Thoracic aorta (tissue), 2 donors: ENCODE results near the gene CAPN14. TPM values are rescaled to one million over a fixed set of nuclear protein-coding genes. Genes with fewer than 3 reads are reported as not detected.

Experiments
- ATAC-seq: fragments of 150-250 bp; one replicate; pipeline ENCODE4 v1.8.0; 2017; ENCODE audit warnings: low read depth; ENCODE audit not compliant: insufficient number of reproducible peaks, low FRiP score
- DNase-seq: peaks from one replicate; pipeline ENCODE4 v3.0.0-alpha.2; 2020; ENCODE audit warnings: low spot score
- H3K27ac ChIP-seq, 2 donors: fragments of 200-600 bp; sonication (generic); 1 replicate in 1 of 2; 2 replicates in 1 of 2; pipeline ENCODE4 v1.5.1; 2016; ENCODE audit warnings: mild to moderate bottlenecking in 2 of 2, moderate library complexity in 2 of 2
- H3K27me3 ChIP-seq: fragments of 200-600 bp; sonication (generic); replicated peaks from 2 replicates; pipeline ENCODE4 v1.6.0; 2016; ENCODE audit warnings: mild to moderate bottlenecking; ENCODE audit not compliant: insufficient read depth
- H3K36me3 ChIP-seq: fragments of 200-600 bp; sonication (generic); one replicate; pipeline ENCODE4 v1.5.1; 2016
- H3K4me1 ChIP-seq, 2 donors: fragments of 200-600 bp; sonication (generic); 1 replicate in 1 of 2; 2 replicates in 1 of 2; pipeline versions ENCODE4 v1.5.1 to v1.6.0; 2016; ENCODE audit warnings: low read depth in 2 of 2, mild to moderate bottlenecking in 1 of 2; ENCODE audit not compliant: control insufficient read depth in 1 of 2
- H3K4me3 ChIP-seq: fragments of 200-600 bp; sonication (generic); 2 replicates; pipeline ENCODE4 v1.5.1; 2016; ENCODE audit warnings: mild to moderate bottlenecking
- H3K9me3 ChIP-seq: fragments of 200-600 bp; sonication (generic); 2 replicates; pipeline ENCODE4 v1.5.1; 2016
- total RNA-seq, 2 donors: library from RNA; depleted of rRNA; stranded (reverse); fragments of >200 nt; gene quantifications; one replicate each; pipeline versions ENCODE4 v1.1.0 to v1.2.3, GENCODE V29; 2016
- TF ChIP-seq, protein P1 (sequence below): fragments of 200-600 bp; sonication (generic); IDR thresholded peaks from one replicate; pipeline ENCODE4 v1.5.1; 2019; ENCODE audit warnings: antibody characterized with exemption

The CAPN14 gene
- total RNA-seq, 2 donors from 2014 or later, result 0.14 TPM; not detected in 1

DNA sequence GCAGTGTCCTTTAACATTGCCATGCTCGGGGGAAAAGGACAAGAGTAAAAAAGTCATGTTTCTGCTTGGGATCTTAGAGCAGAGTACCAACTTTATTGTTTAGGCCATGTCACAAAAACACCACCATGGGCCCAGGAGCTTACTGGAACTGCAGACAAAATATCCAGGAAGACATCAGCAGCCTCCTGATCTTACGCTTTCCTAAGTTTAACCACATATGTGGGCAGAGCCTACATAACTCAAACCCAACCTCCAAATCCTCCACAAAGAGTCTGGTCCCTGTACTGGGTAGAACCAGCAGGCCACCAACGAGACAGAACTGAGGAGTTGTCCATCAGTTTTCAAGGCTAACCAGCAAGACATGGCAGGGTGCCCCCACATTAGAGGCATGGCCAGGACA is 89.4 kb downstream of the CAPN14 start:
- Histone ChIP-seq H3K4me3 (no peak overlapping the region), H3K9me3 (no peaks in the 10 kb centered on the region), H3K27ac (no peak overlapping the region), H3K36me3 (no peaks in the 10 kb centered on the region), H3K4me1 (no peaks in the 10 kb centered on the region), H3K27me3 (no peaks in the 10 kb centered on the region)
- ATAC-seq, result no peak
- TF ChIP-seq, protein P1, sequence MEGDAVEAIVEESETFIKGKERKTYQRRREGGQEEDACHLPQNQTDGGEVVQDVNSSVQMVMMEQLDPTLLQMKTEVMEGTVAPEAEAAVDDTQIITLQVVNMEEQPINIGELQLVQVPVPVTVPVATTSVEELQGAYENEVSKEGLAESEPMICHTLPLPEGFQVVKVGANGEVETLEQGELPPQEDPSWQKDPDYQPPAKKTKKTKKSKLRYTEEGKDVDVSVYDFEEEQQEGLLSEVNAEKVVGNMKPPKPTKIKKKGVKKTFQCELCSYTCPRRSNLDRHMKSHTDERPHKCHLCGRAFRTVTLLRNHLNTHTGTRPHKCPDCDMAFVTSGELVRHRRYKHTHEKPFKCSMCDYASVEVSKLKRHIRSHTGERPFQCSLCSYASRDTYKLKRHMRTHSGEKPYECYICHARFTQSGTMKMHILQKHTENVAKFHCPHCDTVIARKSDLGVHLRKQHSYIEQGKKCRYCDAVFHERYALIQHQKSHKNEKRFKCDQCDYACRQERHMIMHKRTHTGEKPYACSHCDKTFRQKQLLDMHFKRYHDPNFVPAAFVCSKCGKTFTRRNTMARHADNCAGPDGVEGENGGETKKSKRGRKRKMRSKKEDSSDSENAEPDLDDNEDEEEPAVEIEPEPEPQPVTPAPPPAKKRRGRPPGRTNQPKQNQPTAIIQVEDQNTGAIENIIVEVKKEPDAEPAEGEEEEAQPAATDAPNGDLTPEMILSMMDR, result no peak
- no peak for DNase-seq

DNA sequence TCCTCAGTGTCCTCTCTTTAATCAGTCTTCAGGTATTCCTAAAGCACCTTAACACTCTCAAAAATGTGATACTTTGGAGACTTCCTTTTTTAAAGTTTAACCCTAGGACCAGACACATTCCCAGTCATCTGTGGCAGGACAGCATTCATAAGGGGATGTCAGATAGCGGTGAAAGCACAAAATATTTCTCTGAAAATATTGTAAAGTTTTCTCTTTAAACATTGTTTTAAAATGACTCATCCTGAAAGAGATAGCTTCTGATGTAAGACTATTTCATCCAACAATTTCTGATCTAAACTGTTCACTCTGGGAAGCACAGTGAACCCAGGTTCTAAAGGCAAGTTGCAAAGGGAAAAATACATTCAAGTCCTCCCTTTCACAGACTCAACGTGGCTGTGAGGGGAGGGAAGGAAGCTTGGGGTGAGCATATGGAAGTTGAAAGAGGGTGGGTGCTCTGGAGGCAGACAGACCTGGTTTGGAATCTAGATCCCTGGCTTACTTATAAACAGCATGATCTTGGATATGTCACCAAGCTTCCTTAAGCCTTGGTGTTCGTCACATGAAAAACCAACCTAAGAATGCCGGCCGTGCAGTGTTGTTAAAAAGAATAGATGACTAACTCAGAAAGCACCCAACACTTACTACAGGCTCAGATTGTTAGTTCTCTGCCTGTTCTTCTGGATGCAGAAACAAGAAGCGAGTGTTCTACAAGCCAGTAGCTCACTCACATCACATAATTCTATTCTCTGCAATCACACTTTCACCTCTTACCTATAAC is 91.2 kb downstream of the CAPN14 start:
- Histone ChIP-seq H3K27ac (no peak overlapping the region), H3K36me3 (no peaks in the 10 kb centered on the region), H3K4me3 (no peak overlapping the region), H3K27me3 (no peaks in the 10 kb centered on the region), H3K9me3 (no peaks in the 10 kb centered on the region), H3K4me1 (no peaks in the 10 kb centered on the region)
- TF ChIP-seq, protein P1, result no peak
- ATAC-seq (no peak), DNase-seq (no peak)

DNA sequence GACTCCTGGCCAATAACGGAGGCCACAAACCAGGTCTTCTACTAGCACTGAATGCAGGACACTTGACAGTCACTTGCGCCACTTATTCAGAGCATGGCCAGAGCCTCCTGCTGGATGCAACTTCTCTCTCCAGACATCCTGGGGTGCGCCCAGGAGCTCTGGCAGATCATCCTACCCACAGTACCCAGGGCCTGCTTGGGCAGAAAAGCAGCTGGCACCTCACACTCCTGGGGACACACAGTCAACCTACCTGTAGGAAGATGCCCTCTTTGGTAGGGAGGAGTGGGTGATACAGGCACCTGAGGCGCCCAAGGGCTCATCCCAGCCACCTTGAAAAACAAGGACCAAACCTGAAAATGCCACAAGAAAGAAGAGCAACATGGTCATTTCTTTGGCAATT is 92.4 kb downstream of the CAPN14 start:
- H3K4me1 ChIP-seq, result no peaks in the 10 kb centered on the region
- TF ChIP-seq, protein P1, result no peak
- DNase-seq (no peak), ATAC-seq (no peak)
- H3K4me3 ChIP-seq, result no peak overlapping the region
- no peaks in the 10 kb centered on the region for H3K36me3 ChIP-seq
- H3K27me3 ChIP-seq, result no peaks in the 10 kb centered on the region
- H3K9me3 ChIP-seq, result no peaks in the 10 kb centered on the region
- no peak overlapping the region for H3K27ac ChIP-seq

Other genes with a start within 250 kb of the CAPN14 start
- 1 to 10 TPM in 1 of 2 donors, not detected in 1; 1.6 TPM for gene GALNT14, start 79.1 kb downstream of the CAPN14 start, total RNA-seq
- gene EHD3, start 16.6 kb upstream of the CAPN14 start, total RNA-seq, result 10 to 100 TPM; 35.8 to 61.6 TPM
- gene XDH, start 197.2 kb upstream of the CAPN14 start, total RNA-seq, result not detected